Measurements from ENCODE around the gene PCSK5. TPM values are rescaled to one million over a fixed set of nuclear protein-coding genes. Genes with fewer than 3 reads are reported as not detected.

PCSK5 gene
- total RNA-seq, 1 donor from 2014 or later, result 16.7 TPM

- Histone ChIP-seq H3K9ac (ENCODE audit: low read depth in 1 of 3, low read length in 3 of 3) (no peak overlapping the region), H3K36me3 (ENCODE audit: control insufficient read depth in 3 of 3, insufficient read depth in 3 of 3, low read length in 3 of 3) (peaks cover 0 to 2% (median 0%) of the 10 kb centered on the region in 3 donors), H3K9me3 (ENCODE audit: control insufficient read depth in 3 of 3, low read length in 3 of 3) (no peaks in the 10 kb centered on the region), H3K4me3 (ENCODE audit: low read length in 3 of 3) (no peak overlapping the region), H3K27me3 (ENCODE audit: control insufficient read depth in 3 of 3, insufficient read depth in 3 of 3, low read length in 3 of 3) (no peaks in the 10 kb centered on the region), H3K27ac (ENCODE audit: low read depth, low read length) (no peak overlapping the region), H3K4me1 (ENCODE audit: control insufficient read depth in 3 of 3, insufficient read depth in 3 of 3, low read length in 3 of 3) (no peaks in the 10 kb centered on the region)
Measured at GRCh38 chr9:75992482-75993206, 102.2 kb downstream of the PCSK5 start.

DNA sequence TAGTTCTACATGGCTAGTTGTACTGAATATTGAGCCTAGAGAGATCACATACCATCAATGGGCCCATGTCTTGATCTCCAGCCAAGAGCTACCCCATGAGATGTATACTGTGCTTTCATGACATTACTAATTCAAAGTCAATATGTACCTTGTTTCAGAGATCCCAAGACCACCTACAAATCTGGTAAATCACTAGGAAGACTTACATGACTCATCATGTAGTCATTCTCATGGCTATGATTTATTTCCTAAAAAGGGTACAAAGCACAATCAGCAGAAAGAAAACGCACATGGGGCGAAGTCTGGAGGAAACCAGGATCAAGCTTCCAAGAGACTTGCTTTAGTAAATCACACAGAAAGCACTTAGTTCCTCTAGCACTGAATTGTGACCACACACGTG, 103.0 kb downstream of the PCSK5 start:
- no peaks in the 10 kb centered on the region for H3K9me3 ChIP-seq (ENCODE audit: control insufficient read depth in 3 of 3, low read length in 3 of 3)
- H3K4me3 ChIP-seq (ENCODE audit: low read length in 3 of 3), result no peak overlapping the region
- H3K27ac ChIP-seq (ENCODE audit: low read depth, low read length), result no peak overlapping the region
- no peaks in the 10 kb centered on the region for H3K27me3 ChIP-seq (ENCODE audit: control insufficient read depth in 3 of 3, insufficient read depth in 3 of 3, low read length in 3 of 3)
- no peaks in the 10 kb centered on the region for H3K36me3 ChIP-seq (ENCODE audit: control insufficient read depth in 3 of 3, insufficient read depth in 3 of 3, low read length in 3 of 3)
- H3K4me1 ChIP-seq (ENCODE audit: control insufficient read depth in 3 of 3, insufficient read depth in 3 of 3, low read length in 3 of 3), result no peaks in the 10 kb centered on the region
- no peak overlapping the region for H3K9ac ChIP-seq (ENCODE audit: low read depth in 1 of 3, low read length in 3 of 3)

- Histone ChIP-seq H3K27ac (ENCODE audit: low read depth, low read length) (no peak overlapping the region), H3K4me1 (ENCODE audit: control insufficient read depth in 3 of 3, insufficient read depth in 3 of 3, low read length in 3 of 3) (no peaks in the 10 kb centered on the region), H3K9me3 (ENCODE audit: control insufficient read depth in 3 of 3, low read length in 3 of 3) (no peaks in the 10 kb centered on the region), H3K9ac (ENCODE audit: low read depth in 1 of 3, low read length in 3 of 3) (no peak overlapping the region), H3K27me3 (ENCODE audit: control insufficient read depth in 3 of 3, insufficient read depth in 3 of 3, low read length in 3 of 3) (no peaks in the 10 kb centered on the region), H3K4me3 (ENCODE audit: low read length in 3 of 3) (no peak overlapping the region), H3K36me3 (ENCODE audit: control insufficient read depth in 3 of 3, insufficient read depth in 3 of 3, low read length in 3 of 3) (no peaks in the 10 kb centered on the region)
Measured at GRCh38 chr9:75995066-75995465, 104.6 kb downstream of the PCSK5 start.

GRCh38 chr9:75996726-75997125, 106.3 kb downstream of the PCSK5 start:
- Histone ChIP-seq H3K27me3 (ENCODE audit: control insufficient read depth in 3 of 3, insufficient read depth in 3 of 3, low read length in 3 of 3) (no peaks in the 10 kb centered on the region), H3K9me3 (ENCODE audit: control insufficient read depth in 3 of 3, low read length in 3 of 3) (no peaks in the 10 kb centered on the region)

DNA sequence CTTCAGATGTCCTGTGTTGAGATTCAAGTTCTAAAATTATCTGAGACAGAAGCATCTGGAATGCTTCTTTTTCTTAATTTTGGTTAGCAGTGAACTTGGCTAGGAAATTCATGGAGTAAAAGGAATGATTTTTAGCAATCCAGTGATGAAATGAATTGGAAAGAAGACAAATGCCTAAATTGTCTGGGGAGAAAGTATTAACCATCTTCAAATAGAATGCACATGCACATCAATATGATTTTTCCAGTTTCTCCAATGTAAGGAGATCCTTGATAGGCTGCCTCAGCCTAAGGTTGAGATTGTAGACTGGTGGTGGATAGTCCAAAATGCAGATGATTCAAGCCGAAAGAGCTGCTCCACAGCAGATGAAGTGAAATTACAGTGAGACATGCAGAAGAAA, 106.7 kb downstream of the PCSK5 start:
- H3K4me1 ChIP-seq (ENCODE audit: control insufficient read depth in 3 of 3, insufficient read depth in 3 of 3, low read length in 3 of 3), result no peaks in the 10 kb centered on the region
- no peak overlapping the region for H3K27ac ChIP-seq (ENCODE audit: low read depth, low read length)
- H3K9ac ChIP-seq (ENCODE audit: low read depth in 1 of 3, low read length in 3 of 3), result no peak overlapping the region
- H3K9me3 ChIP-seq (ENCODE audit: control insufficient read depth in 3 of 3, low read length in 3 of 3), result no peaks in the 10 kb centered on the region
- no peaks in the 10 kb centered on the region for H3K36me3 ChIP-seq (ENCODE audit: control insufficient read depth in 3 of 3, insufficient read depth in 3 of 3, low read length in 3 of 3)
- H3K4me3 ChIP-seq (ENCODE audit: low read length in 3 of 3), result no peak overlapping the region
- no peaks in the 10 kb centered on the region for H3K27me3 ChIP-seq (ENCODE audit: control insufficient read depth in 3 of 3, insufficient read depth in 3 of 3, low read length in 3 of 3)

More at GRCh38 chr9:75996726-75997125, 106.3 kb downstream of the PCSK5 start:
- no peak overlapping the region for H3K9ac ChIP-seq (ENCODE audit: low read depth in 1 of 3, low read length in 3 of 3)
- no peaks in the 10 kb centered on the region for H3K36me3 ChIP-seq (ENCODE audit: control insufficient read depth in 3 of 3, insufficient read depth in 3 of 3, low read length in 3 of 3)
- H3K4me3 ChIP-seq (ENCODE audit: low read length in 3 of 3), result no peak overlapping the region
- no peak overlapping the region for H3K27ac ChIP-seq (ENCODE audit: low read depth, low read length)
- H3K4me1 ChIP-seq (ENCODE audit: control insufficient read depth in 3 of 3, insufficient read depth in 3 of 3, low read length in 3 of 3), result no peaks in the 10 kb centered on the region

GRCh38 chr9:75998096-75998780, 107.8 kb downstream of the PCSK5 start:
- Histone ChIP-seq H3K9me3 (ENCODE audit: control insufficient read depth in 3 of 3, low read length in 3 of 3) (no peaks in the 10 kb centered on the region), H3K4me1 (ENCODE audit: control insufficient read depth in 3 of 3, insufficient read depth in 3 of 3, low read length in 3 of 3) (no peaks in the 10 kb centered on the region), H3K9ac (ENCODE audit: low read depth in 1 of 3, low read length in 3 of 3) (no peak overlapping the region), H3K36me3 (ENCODE audit: control insufficient read depth in 3 of 3, insufficient read depth in 3 of 3, low read length in 3 of 3) (no peaks in the 10 kb centered on the region), H3K27me3 (ENCODE audit: control insufficient read depth in 3 of 3, insufficient read depth in 3 of 3, low read length in 3 of 3) (no peaks in the 10 kb centered on the region), H3K27ac (ENCODE audit: low read depth, low read length) (no peak overlapping the region), H3K4me3 (ENCODE audit: low read length in 3 of 3) (no peak overlapping the region)

DNA sequence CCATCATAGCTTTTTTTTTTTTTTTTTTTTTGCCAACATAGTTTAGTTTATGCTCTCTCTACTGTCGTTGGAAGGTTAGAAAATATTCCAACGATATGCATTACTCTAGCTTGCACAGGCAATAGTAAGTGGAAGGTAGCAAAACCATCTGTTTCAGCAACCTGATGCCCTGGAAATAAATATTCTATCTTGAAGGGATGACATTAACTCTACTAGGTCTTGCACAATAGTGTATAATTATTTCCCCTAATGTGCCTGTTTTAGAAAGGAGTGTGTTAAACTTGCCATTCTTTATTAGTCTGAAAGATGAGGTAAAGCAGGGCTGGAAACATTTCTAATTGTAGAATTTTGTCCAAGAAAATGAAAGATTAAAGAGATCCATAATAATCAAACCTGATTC, 111.0 kb downstream of the PCSK5 start:
- Histone ChIP-seq H3K36me3 (ENCODE audit: control insufficient read depth in 3 of 3, insufficient read depth in 3 of 3, low read length in 3 of 3) (no peaks in the 10 kb centered on the region), H3K27me3 (ENCODE audit: control insufficient read depth in 3 of 3, insufficient read depth in 3 of 3, low read length in 3 of 3) (no peaks in the 10 kb centered on the region), H3K4me1 (ENCODE audit: control insufficient read depth in 3 of 3, insufficient read depth in 3 of 3, low read length in 3 of 3) (no peaks in the 10 kb centered on the region), H3K27ac (ENCODE audit: low read depth, low read length) (no peak overlapping the region), H3K9me3 (ENCODE audit: control insufficient read depth in 3 of 3, low read length in 3 of 3) (no peaks in the 10 kb centered on the region), H3K4me3 (ENCODE audit: low read length in 3 of 3) (no peak overlapping the region), H3K9ac (ENCODE audit: low read depth in 1 of 3, low read length in 3 of 3) (no peak overlapping the region)

- Histone ChIP-seq H3K9me3 (ENCODE audit: control insufficient read depth in 3 of 3, low read length in 3 of 3) (no peaks in the 10 kb centered on the region), H3K9ac (ENCODE audit: low read depth in 1 of 3, low read length in 3 of 3) (no peak overlapping the region), H3K4me1 (ENCODE audit: control insufficient read depth in 3 of 3, insufficient read depth in 3 of 3, low read length in 3 of 3) (no peaks in the 10 kb centered on the region), H3K36me3 (ENCODE audit: control insufficient read depth in 3 of 3, insufficient read depth in 3 of 3, low read length in 3 of 3) (no peaks in the 10 kb centered on the region), H3K27me3 (ENCODE audit: control insufficient read depth in 3 of 3, insufficient read depth in 3 of 3, low read length in 3 of 3) (no peaks in the 10 kb centered on the region), H3K4me3 (ENCODE audit: low read length in 3 of 3) (no peak overlapping the region), H3K27ac (ENCODE audit: low read depth, low read length) (no peak overlapping the region)
Measured at GRCh38 chr9:76003041-76003440, 112.6 kb downstream of the PCSK5 start.

- H3K4me1 ChIP-seq (ENCODE audit: control insufficient read depth in 3 of 3, insufficient read depth in 3 of 3, low read length in 3 of 3), result no peaks in the 10 kb centered on the region
- no peak overlapping the region for H3K4me3 ChIP-seq (ENCODE audit: low read length in 3 of 3)
- no peaks in the 10 kb centered on the region for H3K36me3 ChIP-seq (ENCODE audit: control insufficient read depth in 3 of 3, insufficient read depth in 3 of 3, low read length in 3 of 3)
- H3K27me3 ChIP-seq (ENCODE audit: control insufficient read depth in 3 of 3, insufficient read depth in 3 of 3, low read length in 3 of 3), result no peaks in the 10 kb centered on the region
- no peaks in the 10 kb centered on the region for H3K9me3 ChIP-seq (ENCODE audit: control insufficient read depth in 3 of 3, low read length in 3 of 3)
- no peak overlapping the region for H3K9ac ChIP-seq (ENCODE audit: low read depth in 1 of 3, low read length in 3 of 3)
- no peak overlapping the region for H3K27ac ChIP-seq (ENCODE audit: low read depth, low read length)
Measured at GRCh38 chr9:76004526-76004925, 114.1 kb downstream of the PCSK5 start.

- Histone ChIP-seq H3K4me3 (ENCODE audit: low read length in 3 of 3) (no peak overlapping the region), H3K9me3 (ENCODE audit: control insufficient read depth in 3 of 3, low read length in 3 of 3) (no peaks in the 10 kb centered on the region), H3K9ac (ENCODE audit: low read depth in 1 of 3, low read length in 3 of 3) (no peak overlapping the region), H3K27me3 (ENCODE audit: control insufficient read depth in 3 of 3, insufficient read depth in 3 of 3, low read length in 3 of 3) (no peaks in the 10 kb centered on the region), H3K4me1 (ENCODE audit: control insufficient read depth in 3 of 3, insufficient read depth in 3 of 3, low read length in 3 of 3) (no peaks in the 10 kb centered on the region), H3K27ac (ENCODE audit: low read depth, low read length) (no peak overlapping the region), H3K36me3 (ENCODE audit: control insufficient read depth in 3 of 3, insufficient read depth in 3 of 3, low read length in 3 of 3) (no peaks in the 10 kb centered on the region)
Measured at GRCh38 chr9:76007935-76008334, 117.5 kb downstream of the PCSK5 start.
